WI38 (cell line): ENCODE measurements around the gene MOK.

ENCODE experiments used
- H3K4me3 ChIP-seq: 2 replicates; pipeline ENCODE4 v1.5.1; 2011; ENCODE audit warnings: low read depth, mild to moderate bottlenecking, control low read depth, low read length
- CTCF ChIP-seq: IDR thresholded peaks from 2 replicates; pipeline ENCODE4 v1.5.1; 2012; ENCODE audit warnings: low read depth, mild to moderate bottlenecking, control low read depth, low read length

MOK gene

GRCh38 chr14:102345232-102345631 lies 40.3 kb upstream of the MOK start:
- no peak for TF ChIP-seq CTCF

GRCh38 chr14:102344485-102344884 lies 39.5 kb upstream of the MOK start:
- no peak overlapping the region for H3K4me3 ChIP-seq
- TF ChIP-seq CTCF, result no peak

More at GRCh38 chr14:102345232-102345631, 40.3 kb upstream of the MOK start:
- no peak overlapping the region for H3K4me3 ChIP-seq

GRCh38 chr14:102344084-102344483 lies 39.1 kb upstream of the MOK start:
- no peak for TF ChIP-seq CTCF

GRCh38 chr14:102342238-102342637 lies 37.3 kb upstream of the MOK start:
- H3K4me3 ChIP-seq, result no peak overlapping the region
- TF ChIP-seq CTCF, result no peak

More at GRCh38 chr14:102344084-102344483, 39.1 kb upstream of the MOK start:
- H3K4me3 ChIP-seq, result no peak overlapping the region

GRCh38 chr14:102341566-102341965 lies 36.6 kb upstream of the MOK start:
- H3K4me3 ChIP-seq, result no peak overlapping the region
- TF ChIP-seq CTCF, result no peak

- no peak for TF ChIP-seq CTCF
- H3K4me3 ChIP-seq, result no peak overlapping the region
Observed at GRCh38 chr14:102338724-102339123, 33.8 kb upstream of the MOK start.

GRCh38 chr14:102335163-102335562 lies 30.2 kb upstream of the MOK start:
- no peak for TF ChIP-seq CTCF

More at GRCh38 chr14:102335163-102335562, 30.2 kb upstream of the MOK start:
- no peak overlapping the region for H3K4me3 ChIP-seq
